Fibroblast of skin of back (primary cell): Measurements from ENCODE around the gene SPEF2.
A peak's percentile ranks its signal among the peaks of the same experiment; 100 is the strongest.
"Not testable (repeated sequence)": the region's sequence is repeated elsewhere in the genome, so short reads cannot be mapped to it uniquely, and the experiment has no call there.

ENCODE experiments used
- DNase-seq: peaks from one replicate; pipeline ENCODE4 v3.0.0-alpha.2; 2013

The SPEF2 gene

GRCh38 chr5:35828082-35828598 is 210.5 kb downstream of the SPEF2 start:
- no peak for DNase-seq

GRCh38 chr5:35830587-35830986 is 212.9 kb downstream of the SPEF2 start:
- no peak for DNase-seq

DNA sequence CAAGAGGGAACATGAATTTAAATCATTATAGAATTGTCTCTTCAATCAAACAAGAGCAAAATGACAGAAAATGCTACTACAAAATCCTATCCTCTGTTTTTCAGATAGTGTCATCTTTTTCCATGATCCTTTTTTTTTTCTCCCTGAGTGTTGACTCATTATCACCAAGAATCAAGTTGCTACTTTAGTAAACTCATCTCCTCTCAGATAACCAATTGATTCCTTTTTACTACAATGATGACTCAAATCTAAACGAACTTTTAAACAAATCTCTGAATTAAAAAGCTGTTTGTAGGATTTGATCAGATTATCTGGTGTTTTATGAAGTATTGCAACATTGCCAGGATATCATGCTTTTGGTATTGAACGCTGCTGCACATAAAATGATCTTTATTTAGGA is 215.1 kb downstream of the SPEF2 start:
- DNase-seq: no peak

- no peak for DNase-seq
These were observed 215.6 kb downstream of the SPEF2 start for GRCh38 chr5:35833224-35833623.

- DNase-seq: no peak
These were observed 218.4 kb downstream of the SPEF2 start for GRCh38 chr5:35835796-35836742.

DNA sequence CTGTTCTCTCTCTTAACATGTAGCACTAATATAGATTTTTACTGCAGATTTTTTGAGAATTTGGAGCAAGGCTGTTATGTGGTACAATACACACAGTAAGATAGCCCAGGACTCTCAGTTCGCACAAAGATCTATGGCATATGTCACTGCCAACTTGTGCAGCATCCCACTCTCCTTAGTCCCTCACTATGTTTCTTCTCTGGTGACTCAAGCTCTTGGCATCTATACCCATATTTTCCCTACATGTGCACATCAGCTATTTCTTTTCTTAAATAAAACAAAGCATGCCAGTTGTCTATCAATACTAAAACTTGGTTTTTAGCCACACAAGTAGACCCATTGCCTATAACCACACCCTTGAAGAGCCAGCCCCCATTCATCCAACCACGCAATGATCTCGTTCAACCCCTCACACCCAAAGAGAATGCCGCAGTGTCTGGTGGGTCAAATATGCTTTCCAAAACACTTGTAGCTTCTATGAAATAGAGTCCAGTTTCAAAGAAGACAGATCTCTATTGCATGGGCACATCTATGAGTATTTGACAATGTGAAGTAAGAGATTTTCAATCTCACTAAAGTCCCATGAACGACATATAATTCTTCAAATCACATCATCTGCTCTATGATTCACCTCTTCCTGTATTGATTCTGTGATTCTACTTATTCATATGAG is 220.8 kb downstream of the SPEF2 start:
- peak; percentile 71 for DNase-seq

DNA sequence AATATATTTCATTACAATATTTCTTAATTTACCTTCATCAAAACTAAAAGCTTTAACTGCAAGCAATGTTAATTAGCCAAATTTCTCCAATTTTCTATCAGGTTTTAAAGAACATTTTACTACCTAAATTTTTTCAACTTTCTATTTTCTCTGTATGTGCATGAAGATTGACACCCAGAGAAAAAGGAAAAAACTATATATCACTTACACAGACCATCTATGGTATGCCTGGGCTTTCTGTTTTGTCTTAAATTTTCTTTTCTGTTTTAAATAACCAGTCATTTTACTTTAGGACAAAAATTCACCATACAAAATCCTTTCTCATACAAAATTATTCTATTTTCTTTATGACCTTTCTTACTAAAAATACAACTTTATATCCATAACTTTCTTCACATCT is 225.2 kb downstream of the SPEF2 start:
- DNase-seq: no peak

DNA sequence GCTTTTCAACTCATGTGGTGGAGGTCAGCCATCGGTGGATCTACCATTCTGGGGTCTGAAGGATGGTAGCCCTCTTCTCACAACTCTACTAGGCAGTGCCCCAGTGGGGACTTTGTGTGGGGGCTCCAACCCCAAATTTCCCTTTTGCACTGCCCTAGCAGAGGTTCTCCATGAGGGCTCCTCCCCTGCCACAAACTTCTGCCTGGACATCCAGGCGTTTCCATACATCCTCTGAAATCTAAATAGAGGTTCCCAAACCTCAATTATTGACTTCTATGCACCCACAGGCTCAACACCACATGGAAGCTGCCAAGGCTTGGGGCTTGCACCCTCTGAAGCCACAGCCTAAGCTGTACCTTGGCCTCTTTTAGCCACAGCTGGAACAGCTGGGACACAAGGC is 227.8 kb downstream of the SPEF2 start:
- DNase-seq: not testable (repeated sequence)

DNA sequence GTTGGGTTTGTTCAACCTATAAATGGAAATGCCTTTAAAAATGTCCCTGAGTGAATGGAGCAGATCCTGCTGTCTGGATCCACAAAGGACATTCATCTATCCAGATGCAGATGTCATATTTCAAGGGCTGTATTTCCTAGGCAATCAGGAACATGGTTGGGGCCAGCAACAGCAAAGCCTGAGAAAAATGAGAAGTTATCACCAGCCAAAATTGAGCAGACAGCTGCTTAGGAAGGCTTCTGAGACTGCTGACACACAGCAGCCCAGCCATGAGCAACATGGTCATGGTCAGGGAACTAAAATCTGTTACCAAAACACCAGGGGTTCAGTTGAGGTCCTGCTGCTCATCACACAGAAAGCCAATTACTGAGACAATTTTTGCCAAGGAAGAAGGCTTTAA is 229.8 kb downstream of the SPEF2 start:
- no peak for DNase-seq

GRCh38 chr5:35847961-35848360 is 230.3 kb downstream of the SPEF2 start:
- DNase-seq: no peak

DNA sequence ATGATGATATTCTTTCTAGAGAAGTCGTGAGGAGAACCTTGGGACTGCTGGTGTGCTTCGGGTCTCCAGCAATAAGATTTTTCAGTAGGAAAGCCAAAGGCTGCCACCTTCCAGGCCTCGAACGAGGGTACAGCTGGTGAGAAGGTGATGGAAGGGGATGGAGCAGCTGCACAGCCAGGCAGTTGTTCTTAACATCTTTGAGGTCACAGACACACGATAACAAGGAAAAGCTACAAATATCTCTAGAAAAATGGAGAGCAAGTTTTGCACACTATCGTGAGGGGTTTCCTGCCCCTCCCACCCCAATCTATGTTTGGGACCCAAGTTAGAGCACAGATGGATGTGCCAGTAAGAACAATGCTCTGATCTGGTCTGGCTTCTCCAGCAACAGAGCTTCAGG is 232.2 kb downstream of the SPEF2 start:
- no peak for DNase-seq

DNA sequence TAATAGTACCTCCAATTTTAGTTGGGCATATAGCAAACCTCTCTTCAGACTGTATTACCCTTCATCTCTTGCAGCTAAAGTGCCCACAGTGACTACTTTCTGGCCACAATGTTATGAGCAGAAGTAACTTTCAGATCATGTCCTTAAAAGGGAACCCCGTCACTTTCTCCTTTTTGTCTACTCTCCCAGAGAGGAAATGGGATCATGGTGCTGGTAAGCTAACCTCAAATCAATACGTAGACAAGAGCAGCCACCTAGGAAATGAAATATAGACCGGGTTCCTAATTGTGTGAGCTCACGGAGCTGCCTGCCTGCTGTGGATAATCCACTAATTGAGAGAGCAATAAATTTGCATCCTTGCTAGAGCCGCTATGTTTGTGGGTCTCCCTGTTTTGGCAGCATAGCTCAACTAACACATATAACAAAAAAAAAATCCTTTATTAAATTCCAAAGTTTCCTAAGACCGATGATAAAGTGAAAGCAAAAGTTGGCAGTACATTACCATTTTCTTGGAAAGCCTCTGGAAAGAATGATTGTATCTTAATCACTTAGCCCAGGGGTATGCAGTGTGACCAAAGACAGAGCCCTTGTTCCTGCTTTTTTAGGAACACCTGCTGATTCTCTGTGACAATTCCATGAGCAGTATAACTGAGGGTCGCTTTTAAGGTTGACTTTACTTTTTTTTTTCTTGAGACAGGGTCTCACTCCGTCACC is 233.5 kb downstream of the SPEF2 start:
- DNase-seq: no peak

DNA sequence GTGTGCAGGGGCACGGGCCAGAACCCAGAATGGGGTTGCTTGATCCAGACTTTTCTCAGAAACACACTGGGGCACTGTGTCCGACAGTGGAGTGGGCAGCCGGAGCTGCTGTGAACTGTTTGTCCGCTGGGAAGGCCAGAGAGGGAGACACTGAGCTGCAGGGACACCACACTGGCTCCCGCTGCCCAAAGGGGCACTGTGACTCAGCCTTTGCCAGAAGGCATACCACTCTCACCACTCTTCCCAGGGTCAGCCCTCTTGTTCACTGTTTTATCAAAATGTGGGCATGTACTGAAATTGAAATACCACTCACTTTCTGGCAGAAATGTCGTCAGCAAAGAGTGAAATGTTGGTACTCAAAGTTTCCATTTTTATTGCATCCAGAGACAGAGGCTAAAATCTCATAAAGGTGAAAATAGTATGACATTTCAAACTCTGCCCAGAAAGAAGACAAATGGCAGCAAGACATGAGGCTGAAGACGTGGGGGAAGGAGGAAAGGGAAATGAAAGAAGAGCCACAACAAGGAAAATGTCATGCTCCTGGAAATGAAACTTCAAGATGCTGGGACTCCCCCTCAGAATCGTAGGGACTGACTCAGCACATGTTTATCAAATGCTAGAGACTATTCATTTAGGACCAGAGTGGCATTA is 234.5 kb downstream of the SPEF2 start:
- DNase-seq: no peak

DNA sequence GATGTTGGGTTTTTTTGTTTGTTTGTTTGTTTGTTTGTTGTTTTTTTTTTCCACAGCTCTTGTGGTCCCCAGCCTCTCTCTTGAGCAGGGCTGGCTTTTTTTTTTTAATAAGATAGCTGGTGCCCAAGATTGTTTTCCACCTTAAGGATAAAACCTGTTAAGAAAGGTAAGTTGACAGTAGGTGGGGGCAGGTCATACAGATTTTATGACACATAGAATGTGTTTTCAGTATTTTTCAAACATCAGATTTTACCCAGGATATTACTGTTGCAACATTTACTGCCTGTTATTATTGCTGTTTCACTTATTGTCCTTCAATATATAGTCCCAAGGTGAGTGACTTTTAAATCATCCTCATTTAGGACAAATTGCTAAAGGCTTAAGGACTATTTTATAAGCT is 235.1 kb downstream of the SPEF2 start:
- no peak for DNase-seq

- no peak for DNase-seq
These were observed 236.0 kb downstream of the SPEF2 start for GRCh38 chr5:35853631-35854030.

DNA sequence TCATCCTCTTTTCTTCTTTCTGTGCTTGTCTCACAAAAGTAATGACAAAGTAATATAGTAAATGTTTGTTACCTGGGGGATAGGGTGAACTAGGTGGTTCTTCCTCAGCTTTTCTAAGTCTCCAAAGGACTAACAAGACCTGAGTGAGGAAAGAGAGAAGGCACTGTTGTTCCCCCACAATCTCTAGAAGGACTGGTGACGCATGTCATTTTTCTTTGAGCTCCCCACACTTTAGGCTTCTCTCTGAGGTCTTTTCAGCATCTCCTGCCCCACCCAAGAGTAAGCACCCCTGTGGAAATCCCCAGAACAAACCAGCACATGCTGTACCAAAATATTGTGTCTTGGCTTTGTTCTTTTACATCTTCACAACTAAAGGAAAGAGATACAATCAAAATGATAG is 236.6 kb downstream of the SPEF2 start:
- no peak for DNase-seq

DNA sequence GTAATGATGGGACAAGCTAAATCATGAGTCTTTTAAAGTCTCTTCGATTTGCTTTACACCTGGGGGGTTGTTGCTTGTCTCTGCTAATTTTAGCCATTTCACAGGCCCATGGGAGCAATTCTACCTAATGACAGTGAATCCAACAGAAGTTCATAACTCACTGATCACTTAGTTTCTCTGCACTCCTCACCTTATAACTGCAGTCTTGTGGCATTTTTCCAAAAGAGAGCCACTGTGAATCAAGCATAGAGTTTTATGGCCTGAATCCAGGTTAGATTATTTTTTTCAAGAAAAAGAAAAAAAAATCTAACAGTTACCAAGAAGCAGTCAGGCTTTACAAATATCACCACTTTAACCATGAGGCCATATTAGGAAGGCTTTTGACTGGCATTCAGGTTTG is 237.5 kb downstream of the SPEF2 start:
- no peak for DNase-seq

GRCh38 chr5:35856186-35856764 is 238.6 kb downstream of the SPEF2 start:
- DNase-seq: not testable (repeated sequence)

- DNase-seq: peak; percentile 64
These were observed 239.2 kb downstream of the SPEF2 start, which contains the start of gene IL7R for GRCh38 chr5:35856765-35857351. Gene IL7R (plus strand): TSS chr5:35856891. CDS start chr5:35856978, 87 bp downstream.

DNA sequence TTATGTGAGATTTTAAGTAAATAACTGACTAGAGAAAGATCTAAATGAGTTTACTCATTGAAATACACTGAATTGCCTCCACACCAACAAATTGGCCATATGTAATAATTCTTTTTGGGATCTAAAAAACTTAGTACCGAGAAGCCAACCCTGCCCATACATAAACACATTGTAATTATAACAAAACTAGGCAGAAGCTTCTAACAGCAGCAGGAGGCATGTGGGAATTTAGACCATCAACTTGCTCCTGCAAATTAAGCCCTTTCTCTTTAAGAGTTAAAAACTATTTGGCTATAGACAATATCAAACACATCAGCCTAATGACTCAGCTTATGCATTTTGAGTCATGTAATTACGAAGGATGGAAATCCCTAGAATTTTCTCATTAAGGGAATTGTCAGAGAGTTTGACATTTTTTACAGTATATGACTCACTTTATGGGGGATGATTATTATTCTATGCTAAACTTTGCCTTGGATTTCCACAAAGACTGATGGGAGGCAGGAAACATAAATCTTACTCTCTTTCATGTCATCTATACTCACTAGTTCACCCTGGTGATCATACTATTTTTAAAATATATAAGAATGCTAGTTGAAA is 240.0 kb downstream of the SPEF2 start:
- peak; percentile 95 for DNase-seq

DNA sequence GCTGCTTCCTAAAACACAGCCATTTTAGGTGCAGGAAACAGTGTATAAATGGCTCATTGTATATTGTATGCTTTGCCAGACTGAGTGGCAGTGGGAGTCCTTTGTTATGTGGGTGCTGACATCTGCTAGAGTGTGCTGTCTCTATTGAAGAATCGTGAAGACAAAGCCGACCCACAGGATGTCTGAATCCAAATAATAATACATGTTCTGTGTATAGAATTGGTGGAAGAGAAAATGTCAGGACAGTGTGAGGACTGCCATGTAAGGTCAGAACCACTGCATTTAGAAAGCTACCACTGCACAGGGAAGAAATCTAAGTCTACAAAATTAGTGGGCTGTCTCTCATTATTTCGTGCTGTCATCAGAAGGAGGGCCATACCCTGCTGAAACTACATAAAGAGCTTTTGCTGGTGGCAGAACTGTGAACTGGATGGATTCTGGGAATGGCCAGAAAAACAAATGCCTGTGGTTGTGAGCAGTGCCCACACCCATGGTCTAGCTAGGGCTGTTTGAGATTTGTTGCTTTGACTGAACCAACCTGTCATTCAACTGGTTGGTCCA is 241.5 kb downstream of the SPEF2 start:
- peak; percentile 89 for DNase-seq
